ENCODE data around the gene SNU13. TPM values are rescaled to one million over a fixed set of nuclear protein-coding genes. Genes with fewer than 3 reads are reported as not detected.

The SNU13 gene
- total RNA-seq: 67.5 and 69.0 TPM in 2 replicates

DNA sequence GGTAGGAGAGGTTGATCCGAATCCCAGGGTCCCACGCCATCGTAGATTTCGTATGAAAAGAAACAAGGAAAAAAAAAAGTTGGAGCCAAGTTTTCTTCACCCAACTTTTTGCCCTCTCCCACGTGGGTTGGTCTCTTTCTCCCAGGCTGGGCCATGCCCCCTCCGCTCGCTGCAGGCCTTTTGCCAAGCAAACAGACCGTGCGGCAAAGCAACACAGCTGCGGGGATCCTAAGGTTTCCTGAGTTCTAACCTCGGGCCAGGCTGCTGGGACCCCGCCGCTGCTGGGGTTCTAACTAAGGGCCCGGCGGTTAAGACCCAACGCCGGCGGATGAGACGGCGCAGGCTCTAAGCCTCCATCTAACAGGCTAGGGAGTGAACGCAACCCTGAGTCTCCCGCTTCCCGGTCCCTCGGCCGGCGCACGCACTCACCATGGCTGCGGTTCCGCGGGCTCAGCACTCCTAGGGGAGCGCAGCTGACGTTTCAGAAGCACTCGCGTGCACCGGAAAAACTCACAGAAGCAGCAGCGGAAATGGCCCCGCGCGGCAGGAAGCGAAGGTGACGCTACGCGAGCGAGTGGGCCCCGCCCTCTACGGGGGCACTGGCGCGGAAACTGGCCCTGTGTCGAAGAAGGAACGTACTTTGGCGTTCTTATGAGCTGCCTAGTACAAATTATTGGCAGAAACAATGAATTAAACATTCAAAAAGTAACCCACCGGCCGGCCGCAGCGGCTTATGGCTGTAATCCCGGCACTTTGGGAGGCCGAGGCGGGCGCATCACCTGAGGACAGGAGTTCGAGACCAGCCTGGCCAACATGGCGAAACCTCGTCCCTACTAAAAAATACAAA, at the start of gene SNU13:
Gene SNU13, minus strand, starts transcription at position 503 of the 847 bp plus-strand sequence. Its CDS starts 71 bp downstream, at position 432.

GRCh38 chr22:41699264-41700107, 10.8 kb upstream of the SNU13 start, which contains the start of gene MEI1:
Gene MEI1 (plus strand): TSS chr22:41699503. CDS start chr22:41699539, 36 bp downstream.

Other genes starting within 250 kb of the SNU13 start
- 12.4 and 14.3 TPM in 2 replicates for gene TOB2, start 242.1 kb downstream of the SNU13 start, total RNA-seq
- 61.5 and 86.0 TPM in 2 replicates for gene PHF5A, start 220.2 kb downstream of the SNU13 start, total RNA-seq
- gene ACO2, start 219.8 kb downstream of the SNU13 start, total RNA-seq: 72.7 and 77.5 TPM in 2 replicates
- 21.0 and 26.3 TPM in 2 replicates for gene POLR3H, start 144.4 kb downstream of the SNU13 start, total RNA-seq
- 9.8 and 11.4 TPM in 2 replicates for gene CSDC2, start 127.9 kb downstream of the SNU13 start, total RNA-seq
- 26.2 and 31.1 TPM in 2 replicates for gene PMM1, start 99.0 kb downstream of the SNU13 start, total RNA-seq
- 4.8 and 8.7 TPM in 2 replicates for gene DESI1, start 67.8 kb downstream of the SNU13 start, total RNA-seq
- gene XRCC6, start 67.6 kb downstream of the SNU13 start, total RNA-seq: 251 and 299 TPM in 2 replicates
- gene MEI1, start 10.6 kb upstream of the SNU13 start, total RNA-seq: 0.17 and 1.6 TPM in 2 replicates
- gene CCDC134, start 111.8 kb upstream of the SNU13 start, total RNA-seq: 5.5 and 5.7 TPM in 2 replicates
- 39.7 and 53.0 TPM in 2 replicates for gene SREBF2, start 144.2 kb upstream of the SNU13 start, total RNA-seq
- gene SHISA8, start 226.2 kb upstream of the SNU13 start, total RNA-seq: not detected in 2 replicates
- under 0.01 TPM in 1 of 2 replicates, not detected in the other for gene TNFRSF13C, start 237.9 kb upstream of the SNU13 start, total RNA-seq

Data from bronchial smooth muscle cell (primary cell).